ENCODE measurements around the gene SMCHD1.
"Not testable (repeated sequence)": the region's sequence is repeated elsewhere in the genome, so short reads cannot be mapped to it uniquely, and the experiment has no call there.

Gene SMCHD1

GRCh38 chr18:2717407-2717806, 61.9 kb downstream of the SMCHD1 start:
- DNase-seq: no peak

DNA sequence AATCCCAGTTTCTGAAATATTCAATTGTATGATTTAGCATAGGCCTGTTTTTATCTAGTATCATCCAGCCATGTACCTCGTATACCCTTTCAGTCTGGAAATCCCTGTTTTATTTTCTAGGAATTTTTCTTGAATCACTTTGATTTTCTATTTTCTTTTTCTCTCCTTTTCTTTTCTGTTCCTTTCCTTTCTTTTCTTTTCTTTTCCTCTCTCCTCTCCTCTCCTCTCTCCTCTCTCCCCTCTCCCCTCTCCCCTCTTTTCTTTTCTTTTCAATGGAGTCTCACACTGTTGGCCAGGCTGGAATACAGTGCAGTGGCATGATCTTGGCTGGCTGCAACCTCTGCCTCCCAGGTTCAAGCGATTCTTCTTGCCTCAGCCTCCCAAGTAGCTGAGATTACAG, 63.5 kb downstream of the SMCHD1 start:
- no peak for DNase-seq

DNA sequence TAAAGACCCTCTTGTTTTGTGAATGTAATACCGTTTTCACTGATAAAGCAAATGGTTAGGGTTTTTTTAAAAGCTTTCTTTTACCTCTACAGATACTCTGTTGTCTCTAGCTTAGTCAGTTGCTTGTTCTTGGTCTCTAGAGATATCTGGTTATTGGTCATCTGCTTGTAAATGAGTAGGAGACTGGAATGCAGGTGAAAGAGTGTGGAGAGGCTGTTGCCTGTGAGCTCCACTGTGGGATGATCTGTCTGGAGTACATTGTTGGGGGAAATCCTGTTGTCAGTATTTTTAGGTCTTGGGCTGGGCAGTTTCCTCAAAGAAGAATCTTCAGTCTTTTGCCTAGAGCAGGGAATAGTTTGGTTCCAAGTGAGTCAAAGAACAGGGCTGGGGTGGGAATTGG, 67.7 kb downstream of the SMCHD1 start:
- DNase-seq: no peak

DNA sequence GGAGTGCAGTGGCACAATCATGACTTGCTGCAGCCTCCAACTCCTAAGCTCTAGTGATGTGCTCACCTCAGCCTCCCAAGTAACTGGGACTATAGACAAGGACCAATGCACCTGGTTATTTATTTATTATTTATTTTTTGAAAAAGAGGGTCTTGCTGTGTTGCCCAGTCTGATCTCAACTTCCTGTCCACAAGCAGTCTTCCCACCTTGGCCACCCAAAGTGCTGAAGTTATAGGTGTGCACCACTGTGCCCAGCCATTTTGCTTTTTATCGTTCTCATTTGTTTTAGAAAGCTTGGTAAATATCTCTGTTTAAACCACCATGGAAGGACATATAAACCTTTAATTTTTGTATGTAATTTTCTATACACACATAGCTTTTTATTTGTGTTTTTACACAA, 74.2 kb downstream of the SMCHD1 start:
- DNase-seq: no peak

DNA sequence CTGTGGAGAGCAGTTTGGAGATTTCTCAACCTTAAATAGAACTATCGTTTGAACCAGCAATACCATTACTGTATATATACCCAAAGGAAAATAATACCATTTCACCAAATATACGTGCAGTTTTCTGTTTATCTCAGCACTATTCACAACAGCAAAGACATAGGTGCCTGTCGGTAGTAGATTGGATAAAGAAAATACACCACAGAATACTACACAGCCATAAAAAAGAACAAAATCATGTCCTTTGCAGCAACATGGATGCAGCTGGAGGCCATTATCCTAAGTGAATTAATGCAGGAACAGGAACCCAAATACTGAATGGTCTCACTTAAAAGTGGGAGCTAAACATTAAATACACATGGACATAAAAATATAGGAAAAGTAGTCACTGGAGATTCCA, 81.3 kb downstream of the SMCHD1 start:
- no peak for DNase-seq

GRCh38 chr18:2740082-2740481, 84.6 kb downstream of the SMCHD1 start:
- not testable (repeated sequence) for DNase-seq

- DNase-seq: no peak
Measured at GRCh38 chr18:2746274-2746673, 90.7 kb downstream of the SMCHD1 start.

- no peak for DNase-seq
Measured at GRCh38 chr18:2758309-2758708, 102.8 kb downstream of the SMCHD1 start.

DNA sequence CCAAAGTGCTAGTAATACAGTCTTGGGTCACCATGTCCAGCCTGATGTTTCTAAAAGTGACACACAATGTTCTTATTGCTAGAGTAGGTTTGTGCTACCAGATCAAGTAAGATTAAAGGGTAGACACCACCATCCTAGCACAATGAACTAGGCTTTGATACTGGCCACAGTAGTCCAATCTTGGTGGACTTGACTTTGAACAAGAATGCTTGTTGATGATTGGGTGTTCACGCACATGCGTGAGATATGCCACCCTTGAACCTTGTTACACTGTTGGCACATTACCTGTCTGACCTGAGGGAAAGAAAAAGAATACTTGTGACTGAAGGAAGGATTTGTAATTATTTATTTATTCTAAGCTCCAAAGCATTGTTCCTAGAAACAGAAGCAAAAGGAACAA, 119.1 kb downstream of the SMCHD1 start:
- DNase-seq: no peak

DNA sequence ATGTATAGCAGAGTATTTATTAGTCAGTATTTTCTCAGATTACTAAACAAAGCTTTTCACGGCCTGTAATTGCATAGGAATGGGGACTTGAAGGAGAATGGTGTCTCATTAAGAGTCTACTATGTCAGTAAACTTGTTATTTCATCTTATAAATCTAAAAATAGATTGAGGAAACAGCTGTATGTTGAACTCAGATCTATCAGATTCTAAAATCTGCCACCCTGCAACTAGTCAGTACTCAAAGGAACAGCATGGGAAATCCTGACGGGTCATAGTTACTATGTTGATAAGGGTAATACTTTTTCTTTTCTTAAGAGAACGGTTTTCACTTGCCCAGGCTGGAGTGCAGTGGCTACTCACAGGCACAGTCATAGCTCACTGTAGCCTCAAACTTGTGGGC, 121.1 kb downstream of the SMCHD1 start:
- DNase-seq: no peak

DNA sequence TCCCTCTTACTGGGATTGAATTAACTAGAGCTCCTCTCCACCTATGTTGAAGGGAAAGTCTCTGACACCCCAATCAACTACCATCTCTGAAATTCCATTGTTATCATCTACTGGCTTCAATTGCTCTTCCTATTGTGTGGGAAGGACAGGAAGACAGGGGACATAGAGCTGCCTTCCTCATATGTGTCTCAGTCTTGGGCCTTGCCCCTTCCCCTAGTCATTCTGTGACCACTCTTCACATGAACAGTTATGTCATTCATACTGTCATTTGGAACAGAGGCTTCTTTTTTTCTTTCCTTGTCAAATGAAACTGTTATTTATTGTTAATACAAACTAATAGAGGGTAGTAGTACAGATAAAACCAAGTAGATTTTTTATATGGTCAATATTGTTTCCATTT, 121.7 kb downstream of the SMCHD1 start:
- DNase-seq: no peak

DNA sequence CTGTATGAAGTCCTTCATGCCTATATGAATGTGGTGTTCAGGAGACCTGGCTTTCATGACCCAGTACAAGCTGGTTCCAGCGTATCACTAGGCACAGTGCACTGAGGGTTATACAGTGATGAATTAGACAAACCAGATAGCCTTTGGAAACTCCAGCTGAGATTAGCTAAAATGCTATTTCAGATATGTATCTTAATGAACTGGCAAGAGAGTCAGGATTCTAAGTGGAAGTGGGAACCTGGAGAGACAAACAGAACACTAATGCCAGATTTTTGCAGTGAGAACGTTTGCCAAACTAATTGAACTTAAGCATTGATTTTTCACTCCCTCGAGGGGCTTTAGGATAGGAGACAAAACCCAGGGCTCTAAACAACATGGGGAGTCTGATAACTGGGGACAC, 125.2 kb downstream of the SMCHD1 start:
- no peak for DNase-seq

DNA sequence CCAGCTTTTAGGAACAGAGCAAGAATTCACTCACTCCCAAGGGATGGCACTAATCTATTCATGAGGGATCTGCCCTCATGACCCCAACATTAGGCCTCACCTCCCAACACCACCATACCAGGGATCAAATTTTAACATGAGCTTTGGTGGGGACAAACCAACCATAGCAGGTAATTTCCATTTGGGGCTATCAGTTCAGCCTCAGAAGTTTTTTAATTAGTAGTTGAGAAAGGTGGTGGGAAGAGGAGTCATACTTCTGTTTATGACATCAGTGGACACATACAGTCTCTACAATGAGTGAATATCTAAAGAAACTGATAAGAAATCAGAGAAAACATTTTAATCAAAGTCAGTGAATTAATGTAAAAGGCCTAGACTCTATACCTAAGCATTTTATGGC, 131.7 kb downstream of the SMCHD1 start:
- no peak for DNase-seq

GRCh38 chr18:2792395-2792794, 136.9 kb downstream of the SMCHD1 start:
- DNase-seq: no peak

DNA sequence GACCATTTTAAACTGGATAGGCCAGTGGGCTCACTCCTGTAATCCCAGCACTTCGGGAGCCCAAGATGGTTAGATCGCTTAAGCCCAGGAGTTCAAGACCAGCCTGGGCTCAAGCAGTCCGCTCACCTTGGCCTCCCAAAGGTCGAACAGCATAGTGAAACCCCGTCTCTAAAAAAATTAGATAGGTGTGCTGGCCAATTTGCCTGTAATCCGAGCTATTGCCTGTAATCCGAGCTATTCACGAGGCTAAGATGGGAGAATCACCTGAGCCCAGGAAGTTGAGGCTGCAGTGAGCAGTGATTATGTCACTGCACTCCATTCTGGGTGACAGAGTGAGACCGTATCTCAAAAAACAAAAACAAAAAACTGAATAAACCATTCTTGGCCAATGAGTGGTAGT, 138.6 kb downstream of the SMCHD1 start:
- no peak for DNase-seq

DNA sequence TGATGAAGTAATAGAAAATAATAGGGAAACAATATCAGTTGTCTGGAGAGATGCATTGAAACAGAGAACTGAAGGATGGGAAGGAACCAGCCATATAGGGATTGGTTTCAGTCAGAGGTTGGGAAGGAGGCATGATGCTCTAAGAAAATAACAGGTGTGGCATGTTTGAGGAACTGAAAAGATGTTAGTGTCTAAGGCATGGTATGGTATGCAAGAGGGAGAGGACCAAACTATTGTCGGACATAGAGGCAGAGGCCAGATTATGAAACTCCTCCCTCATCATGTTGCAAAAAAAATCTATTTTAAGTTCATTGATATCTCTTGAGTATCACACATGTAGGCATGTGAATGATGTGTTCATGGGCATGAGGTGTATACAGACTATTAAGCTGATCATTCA, 142.4 kb downstream of the SMCHD1 start:
- no peak for DNase-seq

DNA sequence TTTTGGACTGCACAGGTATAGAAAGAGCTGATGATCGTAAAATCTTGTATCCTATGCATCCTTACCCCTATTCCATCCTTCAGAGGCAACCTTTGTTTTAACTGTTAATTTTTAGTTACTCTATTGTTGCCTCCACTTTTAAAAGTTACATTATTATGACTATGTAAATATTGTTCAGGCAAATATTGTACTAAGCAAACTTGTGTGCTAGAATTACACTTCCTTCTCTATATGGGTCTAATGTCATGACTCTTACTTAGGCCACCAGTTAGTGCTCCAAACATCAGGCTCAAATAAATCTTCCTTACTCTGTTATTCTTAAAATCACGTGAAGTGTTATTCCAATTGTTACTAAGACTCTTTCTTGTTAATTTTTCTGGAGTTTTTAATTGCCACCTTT, 143.8 kb downstream of the SMCHD1 start:
- DNase-seq: no peak

DNA sequence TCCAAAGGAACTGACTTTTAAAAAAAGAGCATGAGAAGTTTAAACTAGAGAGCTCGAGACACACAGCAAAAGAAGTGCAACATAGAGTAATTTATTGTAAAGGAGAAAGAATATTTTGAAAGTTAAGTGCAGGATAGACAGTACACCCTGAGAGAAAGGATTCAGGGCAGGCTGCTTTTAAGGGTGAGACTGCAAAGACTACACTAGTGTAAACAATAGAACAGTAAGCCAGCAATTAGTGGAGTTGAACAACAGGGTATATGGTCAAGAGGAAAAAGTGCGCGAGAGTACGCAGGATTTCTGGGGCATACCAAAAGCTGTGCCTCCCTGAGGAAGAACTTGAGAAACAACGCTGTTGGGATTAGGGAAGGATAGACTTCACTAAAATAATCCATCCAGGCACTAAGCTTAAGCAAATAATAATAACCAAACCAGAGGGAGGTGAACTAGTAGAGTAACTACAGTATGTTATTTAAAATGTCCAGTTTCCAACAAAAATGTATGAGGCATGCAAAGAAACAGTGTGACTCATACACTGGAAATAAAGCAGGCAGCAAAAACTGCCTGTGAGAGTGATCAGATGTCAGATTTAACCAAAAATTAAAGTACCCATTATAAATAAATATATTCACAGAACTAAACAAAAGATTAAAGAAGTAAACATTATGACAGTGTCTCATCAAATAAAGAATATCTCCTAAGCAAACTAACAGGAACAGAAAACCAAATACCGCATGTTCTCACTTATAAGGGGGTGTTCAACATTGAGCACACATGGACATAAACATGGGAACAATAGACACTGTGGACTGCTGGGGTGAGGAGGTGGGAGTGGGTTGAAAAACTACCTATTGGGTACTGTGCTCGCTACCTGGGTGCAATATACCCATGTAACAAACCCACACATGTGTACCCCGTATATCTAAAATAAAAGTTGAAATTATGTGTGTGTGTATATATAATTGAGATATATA, 150.7 kb downstream of the SMCHD1 start:
- DNase-seq: no peak

DNA sequence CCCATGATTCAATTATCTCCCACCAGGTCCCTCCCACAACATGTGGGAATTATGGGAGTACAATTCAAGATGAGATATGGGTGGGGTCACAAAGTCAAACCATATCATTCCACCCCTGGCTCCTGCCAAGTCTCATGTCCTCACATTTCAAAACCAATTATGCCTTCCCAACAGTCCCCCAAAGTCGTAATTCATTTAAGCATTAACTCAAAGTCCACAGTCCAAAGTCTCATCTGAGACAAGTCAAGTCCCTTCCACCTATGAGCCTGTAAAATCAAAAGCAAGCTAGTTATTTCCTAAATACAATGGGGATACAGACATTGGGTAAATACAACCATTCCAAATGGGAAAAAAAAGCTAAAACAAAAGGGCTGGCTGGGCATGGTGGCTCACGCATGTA, 153.1 kb downstream of the SMCHD1 start:
- DNase-seq: not testable (repeated sequence)

- DNase-seq: not testable (repeated sequence)
Measured at GRCh38 chr18:2809666-2810183, 154.2 kb downstream of the SMCHD1 start.

- no peak for DNase-seq
Measured at GRCh38 chr18:2811416-2811815, 155.9 kb downstream of the SMCHD1 start.

GRCh38 chr18:2814928-2815327, 159.4 kb downstream of the SMCHD1 start:
- DNase-seq: no peak

GRCh38 chr18:2818281-2818680, 162.8 kb downstream of the SMCHD1 start:
- DNase-seq: no peak

- DNase-seq: no peak
Measured at GRCh38 chr18:2821695-2822094, 166.2 kb downstream of the SMCHD1 start.

Measured in DMS79 treated with DMSO at 0.1 percent for 48 hours (cell line).